ENCODE measurements around the gene UGGT1. TPM values are rescaled to one million over a fixed set of nuclear protein-coding genes. Genes with fewer than 3 reads are reported as not detected.

The UGGT1 gene
- total and polyA plus RNA-seq, 2 experiments from 2014 or later = 8.3 to 38.4 TPM

- peaks cover 71% of the 10 kb centered on the region for H3K36me3 ChIP-seq
- no peak for TF ChIP-seq CTCF (IDR thresholded peaks at IDR 0.05; ENCODE audit: low read depth, low read length)
- H3K27ac ChIP-seq = no peak overlapping the region
- DNase-seq (ENCODE audit: low read depth in 1 of 2, low spot score in 1 of 2) = no peak
- H3K4me3 ChIP-seq = no peak overlapping the region
- no peaks in the 10 kb centered on the region for H3K27me3 ChIP-seq
- no peaks in the 10 kb centered on the region for H3K9me3 ChIP-seq (ENCODE audit: low read depth)
- no peaks in the 10 kb centered on the region for H3K4me1 ChIP-seq (ENCODE audit: low read depth)
Observed at GRCh38 chr2:128178149-128178649, 87.2 kb downstream of the UGGT1 start.

DNA sequence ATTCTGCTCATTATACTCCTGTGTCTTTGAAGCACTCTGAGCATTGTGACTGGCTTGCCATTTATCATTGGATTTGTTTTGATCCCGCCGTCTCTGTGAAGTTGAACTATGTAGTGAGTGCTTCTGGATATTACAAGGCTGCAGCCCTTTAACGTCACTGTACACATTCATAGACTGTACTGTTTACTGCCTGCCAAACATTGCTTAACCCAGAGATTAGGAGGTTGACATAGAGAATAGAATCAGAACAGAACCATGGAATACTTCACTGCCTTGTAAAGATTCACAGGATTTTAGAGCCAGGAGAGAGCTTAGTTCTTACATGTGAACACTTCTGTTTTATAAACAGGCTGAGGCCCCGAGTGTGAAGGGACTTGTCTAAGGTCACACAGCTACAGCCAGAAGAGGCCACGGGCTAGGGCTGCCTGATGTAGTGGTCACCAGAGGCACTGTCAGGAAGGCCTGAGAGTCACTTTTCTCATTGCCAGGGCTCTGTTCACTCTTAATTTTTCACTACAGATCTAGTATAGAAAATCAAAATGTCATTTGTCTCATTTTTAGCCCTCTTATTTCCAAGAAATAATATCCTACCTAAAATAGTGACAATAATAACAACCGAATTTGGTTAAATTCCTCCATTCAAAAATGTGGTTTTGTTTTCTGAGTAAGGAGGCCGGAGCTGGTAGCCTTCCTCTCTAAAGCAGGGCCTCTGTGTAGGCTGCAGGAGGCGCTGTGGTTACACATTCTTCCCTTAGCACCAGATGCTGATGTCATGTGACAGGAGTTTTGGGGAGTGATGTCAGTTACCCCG is 87.9 kb downstream of the UGGT1 start:
- peak; percentile 65 to 78 for DNase-seq (ENCODE audit: low read depth in 1 of 2, low spot score in 1 of 2)
- Histone ChIP-seq H3K27ac (no peak overlapping the region), H3K27me3 (no peaks in the 10 kb centered on the region), H3K36me3 (peaks cover 68% of the 10 kb centered on the region), H3K4me3 (no peak overlapping the region), H3K9me3 (ENCODE audit: low read depth) (no peaks in the 10 kb centered on the region), H3K4me1 (ENCODE audit: low read depth) (no peaks in the 10 kb centered on the region)
- peak; percentile 89 for TF ChIP-seq CTCF (IDR thresholded peaks at IDR 0.05; ENCODE audit: low read depth, low read length)

GRCh38 chr2:128179461-128179755 is 88.4 kb downstream of the UGGT1 start:
- Histone ChIP-seq H3K27ac (no peak overlapping the region), H3K4me3 (no peak overlapping the region), H3K4me1 (ENCODE audit: low read depth) (no peaks in the 10 kb centered on the region), H3K36me3 (peaks cover 68% of the 10 kb centered on the region), H3K27me3 (no peaks in the 10 kb centered on the region), H3K9me3 (ENCODE audit: low read depth) (no peaks in the 10 kb centered on the region)
- no peak for TF ChIP-seq CTCF (IDR thresholded peaks at IDR 0.05; ENCODE audit: low read depth, low read length)
- DNase-seq (ENCODE audit: low read depth in 1 of 2, low spot score in 1 of 2) = no peak

DNA sequence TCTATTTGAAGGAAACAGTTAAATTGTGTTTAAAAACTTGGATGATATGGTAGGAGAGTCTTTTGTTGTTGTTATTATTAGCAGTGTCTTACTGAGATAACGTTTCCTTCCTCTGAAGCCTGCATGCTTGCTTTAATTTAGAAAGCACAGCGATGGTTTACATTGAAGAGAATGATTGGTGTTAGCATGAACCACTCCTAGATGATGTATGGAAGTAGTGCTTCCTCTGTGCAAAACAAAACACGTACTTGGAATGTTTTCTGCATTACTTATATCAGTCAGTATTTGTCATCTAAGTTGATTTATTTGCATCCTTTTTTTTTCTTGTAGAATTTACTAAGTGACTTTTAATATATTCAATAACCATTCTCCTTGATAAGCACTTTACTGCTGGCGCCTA is 89.0 kb downstream of the UGGT1 start:
- no peak overlapping the region for H3K27ac ChIP-seq
- H3K27me3 ChIP-seq = no peaks in the 10 kb centered on the region
- no peaks in the 10 kb centered on the region for H3K9me3 ChIP-seq (ENCODE audit: low read depth)
- no peak overlapping the region for H3K4me3 ChIP-seq
- H3K36me3 ChIP-seq = peaks cover 67% of the 10 kb centered on the region
- no peak for TF ChIP-seq CTCF (IDR thresholded peaks at IDR 0.05; ENCODE audit: low read depth, low read length)
- no peak for DNase-seq (ENCODE audit: low read depth in 1 of 2, low spot score in 1 of 2)
- H3K4me1 ChIP-seq (ENCODE audit: low read depth) = no peaks in the 10 kb centered on the region

GRCh38 chr2:128185576-128185975 is 94.6 kb downstream of the UGGT1 start:
- peaks cover 60% of the 10 kb centered on the region for H3K36me3 ChIP-seq
- no peaks in the 10 kb centered on the region for H3K4me1 ChIP-seq (ENCODE audit: low read depth)
- H3K27me3 ChIP-seq = no peaks in the 10 kb centered on the region
- no peak for DNase-seq (ENCODE audit: low read depth in 1 of 2, low spot score in 1 of 2)
- H3K27ac ChIP-seq = no peak overlapping the region
- H3K9me3 ChIP-seq (ENCODE audit: low read depth) = no peaks in the 10 kb centered on the region
- no peak overlapping the region for H3K4me3 ChIP-seq
- no peak for TF ChIP-seq CTCF (IDR thresholded peaks at IDR 0.05; ENCODE audit: low read depth, low read length)

Measured in cardiac muscle cell (in vitro differentiated cells and primary cell).